Stimulated activated CD8-positive, alpha-beta memory T cell treated with anti-CD3 and anti-CD28 coated beads, Interleukin-4, amount 100 ng/mL, for 24 hours (primary cell): Measurements from ENCODE around the gene ADK.
"Not testable (repeated sequence)": the region's sequence is repeated elsewhere in the genome, so short reads cannot be mapped to it uniquely, and the experiment has no call there.

ENCODE experiments used
- DNase-seq: peaks from one replicate; pipeline ENCODE4 v3.0.0-alpha.2; 2020; ENCODE audit warnings: low read depth

Gene ADK

DNA sequence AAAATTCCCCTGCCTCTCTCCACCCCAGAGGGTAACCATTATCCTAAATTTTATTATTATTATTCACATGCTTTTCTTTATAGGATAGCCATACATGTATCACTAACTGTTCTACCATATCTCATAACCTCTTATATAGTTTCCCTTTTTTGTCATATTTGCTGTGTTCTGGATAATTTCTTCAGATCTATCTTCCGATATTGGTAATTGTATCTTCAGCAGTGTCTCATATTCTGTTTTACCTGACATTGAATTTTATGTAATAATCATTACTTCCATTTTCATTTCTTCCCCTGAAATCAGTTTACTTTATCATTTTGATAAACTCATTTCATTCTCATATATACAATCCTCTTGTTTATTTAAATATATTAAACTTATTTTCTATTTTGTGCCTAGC is 273.5 kb downstream of the ADK start:
- no peak for DNase-seq

DNA sequence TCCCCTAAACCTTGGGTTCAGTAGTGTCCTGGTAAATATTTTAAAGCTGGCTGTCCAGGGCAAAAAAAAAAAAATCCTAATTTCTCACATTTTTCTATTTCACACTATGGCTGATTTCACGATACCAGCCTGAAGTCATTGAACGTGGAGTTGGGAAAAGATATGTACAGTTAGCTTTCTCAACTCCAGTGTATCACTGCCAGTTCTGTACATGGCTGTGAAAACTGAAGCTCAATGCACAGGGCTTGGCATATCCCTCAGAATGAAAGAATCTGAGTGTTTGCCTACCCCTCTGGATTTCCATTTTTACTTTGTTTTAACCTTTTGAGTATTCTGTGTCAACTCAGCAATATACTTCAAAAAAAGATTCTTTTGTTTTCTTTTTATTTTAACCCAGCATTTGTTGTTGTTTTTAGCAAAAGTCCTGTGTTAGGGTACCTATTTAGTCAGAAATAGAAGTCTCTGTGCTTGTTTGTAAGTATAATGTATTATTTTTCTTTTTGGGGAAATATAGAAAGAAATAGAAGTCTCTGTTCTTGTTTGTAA is 274.5 kb downstream of the ADK start:
- no peak for DNase-seq

DNA sequence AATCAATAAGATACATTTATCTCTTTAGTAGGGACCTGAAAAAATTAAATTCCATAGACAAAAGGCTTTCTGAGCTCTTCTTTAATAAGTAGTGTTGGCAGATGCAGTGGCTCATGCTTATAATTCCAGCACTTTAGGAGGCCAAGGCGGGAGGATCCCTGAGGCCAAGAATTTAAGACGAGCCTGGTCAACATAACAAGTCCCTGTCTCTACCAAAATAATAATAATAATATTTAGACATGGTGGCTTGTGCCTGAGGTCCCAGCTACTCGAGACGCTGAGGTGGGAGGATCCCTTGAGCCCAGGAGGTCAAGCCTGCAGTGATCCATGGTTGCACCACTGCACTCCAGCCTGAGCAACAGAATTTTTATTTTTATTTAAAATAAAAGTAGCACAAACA is 280.8 kb downstream of the ADK start:
- no peak for DNase-seq

DNA sequence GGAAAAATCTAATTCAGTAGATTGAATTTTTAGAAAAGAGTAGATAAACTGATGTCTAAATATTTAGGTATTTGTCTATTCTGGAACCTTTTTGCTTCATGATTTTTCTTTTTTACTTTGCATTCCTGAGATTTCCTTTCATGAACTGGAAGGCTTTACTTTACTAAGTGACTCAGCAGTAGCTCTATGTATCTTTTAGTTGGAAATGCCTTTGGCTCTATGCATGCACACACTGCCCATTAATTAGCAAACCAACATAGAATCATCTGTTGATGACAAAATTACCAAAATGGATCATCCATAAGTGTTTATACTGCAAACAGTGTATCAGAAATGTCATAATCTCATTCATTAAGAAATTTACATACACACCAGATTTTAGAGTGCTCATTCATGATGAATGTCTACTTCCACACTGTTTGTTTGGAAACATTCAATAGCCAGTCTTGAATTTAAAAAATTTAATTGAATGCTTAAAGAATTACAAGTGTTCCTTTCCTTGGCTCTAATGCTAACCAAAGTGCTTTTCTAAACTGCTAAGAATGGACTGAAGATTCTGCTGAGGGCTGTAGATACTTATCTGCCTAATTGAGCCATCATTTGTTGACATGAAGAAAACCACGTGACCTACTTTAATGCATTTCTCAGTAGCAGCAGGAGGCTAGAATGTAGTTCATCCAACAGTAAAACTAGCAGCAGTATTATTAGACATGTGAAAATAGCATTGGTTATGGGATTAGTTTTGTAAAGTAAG is 282.0 kb downstream of the ADK start:
- no peak for DNase-seq

DNA sequence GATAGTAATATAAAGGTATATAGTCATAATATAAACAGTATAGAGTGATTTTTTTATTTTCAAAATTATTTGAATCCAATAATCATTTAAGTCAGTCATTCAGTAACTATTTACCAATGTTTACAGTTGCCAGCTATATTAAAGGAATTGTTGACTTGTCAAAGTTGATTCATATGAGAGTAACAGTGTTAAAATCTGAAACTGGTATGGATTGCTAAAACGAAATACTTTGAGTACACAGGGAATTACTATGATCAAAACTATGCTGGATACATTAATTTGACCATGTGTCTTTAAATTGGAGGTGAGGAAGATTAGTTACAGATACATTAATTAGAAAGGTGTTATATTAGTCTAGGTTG is 282.6 kb downstream of the ADK start:
- no peak for DNase-seq

DNA sequence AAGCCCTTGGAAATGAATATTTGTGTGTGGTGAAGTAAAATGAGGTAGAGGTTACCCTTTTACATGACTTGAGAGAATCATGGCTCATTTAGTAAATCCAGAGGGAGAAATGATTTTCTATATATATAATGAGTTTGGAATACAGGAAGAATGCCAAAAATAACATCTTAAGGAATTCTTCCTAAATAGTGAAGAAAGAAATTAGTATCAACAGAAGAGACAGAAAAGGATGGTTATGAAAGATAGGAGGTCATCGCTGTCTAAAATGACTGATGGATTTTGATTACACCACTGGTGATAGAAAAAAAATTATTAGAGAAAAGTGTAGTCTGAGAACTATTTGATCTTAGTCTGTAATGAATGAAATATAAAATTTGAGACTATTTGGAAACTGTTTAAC is 283.0 kb downstream of the ADK start:
- no peak for DNase-seq

DNA sequence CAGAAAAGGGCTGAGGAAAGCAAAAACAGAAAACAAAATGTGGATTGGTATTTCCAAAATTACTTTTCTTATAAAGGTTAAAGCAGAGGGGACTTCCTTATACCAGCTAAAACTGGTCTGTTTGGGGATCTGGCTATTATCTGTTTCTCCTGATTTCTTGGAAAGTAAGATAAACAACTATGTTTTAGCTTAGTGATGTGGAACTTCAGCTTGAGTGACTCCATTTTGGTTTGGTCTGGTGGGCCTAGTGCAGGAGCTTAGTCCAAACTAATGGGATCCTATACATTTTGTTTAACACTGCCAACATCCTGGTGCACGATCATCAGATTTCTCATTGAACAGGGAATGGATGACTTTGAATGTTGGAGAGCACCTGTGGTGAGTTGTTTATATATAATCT is 283.5 kb downstream of the ADK start:
- DNase-seq = no peak

DNA sequence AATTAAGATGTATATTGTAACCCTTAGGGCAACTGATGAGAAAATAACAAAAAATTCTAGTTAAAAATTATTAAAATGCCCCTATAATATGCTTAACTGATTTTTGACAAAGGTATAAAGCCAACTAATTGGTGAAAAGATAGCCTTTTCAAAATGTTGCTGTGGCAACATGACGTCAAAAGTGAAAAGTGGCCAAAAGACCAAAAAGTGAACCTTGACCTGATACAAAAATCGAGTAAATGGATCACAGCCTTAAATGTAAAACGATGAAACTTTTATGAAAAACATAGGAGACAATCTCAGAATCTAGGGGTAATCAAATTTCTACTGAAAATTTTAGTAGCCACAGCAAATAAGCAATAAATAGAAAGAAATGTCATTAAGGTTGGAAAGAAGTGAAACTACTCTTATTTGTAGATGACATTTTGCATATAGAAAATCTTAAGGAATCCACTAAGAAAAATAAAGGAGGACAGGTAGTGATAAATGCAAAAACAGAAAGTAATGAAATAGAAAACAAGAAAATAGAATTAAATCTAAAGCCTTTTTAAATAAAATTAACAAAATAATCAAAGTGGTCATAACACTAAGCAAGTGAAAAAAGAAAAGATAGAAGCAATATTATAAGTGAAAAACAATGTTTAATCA is 285.6 kb downstream of the ADK start:
- DNase-seq = no peak

DNA sequence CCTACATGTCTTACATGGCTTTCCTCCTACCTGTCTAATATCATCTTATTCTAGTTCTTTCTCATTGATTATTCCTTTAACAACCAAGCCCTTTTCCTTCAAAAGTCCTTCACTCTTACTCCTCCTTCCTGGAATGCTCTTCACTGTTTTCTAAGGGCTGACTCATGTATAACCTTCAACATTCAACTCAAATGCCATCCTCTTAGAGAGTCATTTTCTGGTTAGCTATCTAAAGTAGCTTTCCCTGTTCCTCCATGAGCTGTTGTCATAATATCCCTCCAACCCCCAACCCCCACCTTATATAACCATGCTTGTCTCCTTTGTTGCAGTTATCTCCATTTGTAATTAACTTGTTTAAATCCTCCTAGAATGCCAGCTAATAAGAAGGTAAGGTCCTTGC is 286.8 kb downstream of the ADK start:
- DNase-seq = no peak

DNA sequence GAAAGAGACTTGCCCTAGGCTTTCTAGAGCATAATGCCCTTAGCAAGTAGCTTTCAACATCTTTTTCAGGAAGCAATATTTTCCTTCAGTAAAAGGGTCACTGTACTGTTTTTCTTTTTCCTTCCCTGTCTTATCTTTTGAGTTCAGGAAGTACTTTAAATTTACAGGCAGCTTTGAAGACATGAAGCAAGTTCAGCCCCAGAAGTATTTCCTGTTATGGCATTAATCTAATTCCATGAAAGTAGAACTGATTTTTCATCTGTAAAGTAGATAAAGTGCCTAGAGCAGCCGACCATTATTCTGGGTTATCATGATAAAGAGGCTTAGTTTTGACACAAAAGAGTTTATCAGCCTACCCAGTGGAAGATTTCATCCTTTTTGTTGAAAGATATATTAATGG is 288.2 kb downstream of the ADK start:
- no peak for DNase-seq

DNA sequence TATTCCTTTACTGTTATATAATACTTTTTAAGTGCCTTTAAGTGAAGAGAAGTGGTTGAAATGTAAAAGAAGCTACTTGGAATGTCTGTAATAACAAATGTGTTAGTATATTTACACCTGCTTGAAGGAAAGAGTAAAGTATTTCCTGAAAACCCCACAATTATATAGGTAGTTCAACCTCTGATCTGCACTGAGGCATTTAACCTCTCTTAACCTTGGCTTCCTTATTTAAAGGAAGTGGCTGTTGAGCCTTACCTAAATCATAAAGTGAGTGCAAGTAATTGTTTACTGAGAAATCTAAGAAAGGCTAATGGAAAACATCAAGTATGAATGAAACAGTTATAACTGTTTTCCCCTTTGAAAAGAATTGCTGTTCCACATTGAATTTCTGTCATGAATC is 294.5 kb downstream of the ADK start:
- no peak for DNase-seq

DNA sequence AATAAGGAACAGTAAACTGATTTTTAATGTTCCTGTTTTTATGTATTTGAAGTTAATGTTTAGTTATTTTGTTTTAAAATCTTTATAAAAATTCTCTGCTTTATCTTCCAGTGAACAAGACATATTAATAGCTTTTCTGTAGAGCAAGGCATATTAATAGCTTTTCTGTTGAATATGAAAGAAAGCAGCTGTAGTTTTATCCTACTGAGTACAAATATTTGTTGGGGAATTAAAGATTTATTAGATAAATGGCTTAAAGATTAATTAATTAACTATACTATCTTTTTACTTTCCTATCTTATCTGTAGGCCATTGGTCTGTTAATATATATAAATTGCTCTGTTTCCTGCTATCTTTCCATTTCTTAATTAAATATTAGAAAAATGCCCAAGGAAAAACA is 299.6 kb downstream of the ADK start:
- no peak for DNase-seq

DNA sequence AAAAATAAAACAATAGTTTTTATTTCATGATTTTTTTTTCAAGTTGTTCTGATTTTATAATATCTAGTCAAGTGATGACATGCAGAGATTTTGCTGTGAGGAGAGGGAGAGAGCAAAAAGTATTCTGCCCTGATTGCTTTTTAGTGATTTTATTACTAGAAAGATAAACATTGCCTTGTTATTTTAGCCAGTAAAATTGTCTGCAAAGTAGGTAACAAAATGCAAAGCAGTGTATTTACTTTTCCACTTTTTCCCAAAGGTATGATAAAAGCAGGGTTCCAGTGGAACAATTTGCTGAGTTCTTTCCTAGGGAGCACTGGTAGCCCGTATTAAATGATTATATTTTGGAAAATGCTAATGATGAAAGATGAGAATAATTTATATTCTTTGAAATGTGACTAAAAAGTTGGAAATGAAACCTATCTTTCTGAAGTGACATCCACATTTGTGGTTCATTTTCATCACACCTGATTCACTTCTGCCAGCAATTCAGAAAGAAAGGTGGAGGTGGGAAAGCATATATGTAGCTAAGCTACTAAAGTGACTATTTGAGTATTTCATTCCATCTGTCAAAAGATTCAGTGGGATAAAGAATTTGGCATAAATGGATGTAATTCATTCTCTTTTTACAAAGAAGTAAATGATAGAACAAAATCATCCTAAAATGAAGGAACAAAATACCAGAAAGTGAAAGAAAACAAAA is 300.3 kb downstream of the ADK start:
- no peak for DNase-seq

DNA sequence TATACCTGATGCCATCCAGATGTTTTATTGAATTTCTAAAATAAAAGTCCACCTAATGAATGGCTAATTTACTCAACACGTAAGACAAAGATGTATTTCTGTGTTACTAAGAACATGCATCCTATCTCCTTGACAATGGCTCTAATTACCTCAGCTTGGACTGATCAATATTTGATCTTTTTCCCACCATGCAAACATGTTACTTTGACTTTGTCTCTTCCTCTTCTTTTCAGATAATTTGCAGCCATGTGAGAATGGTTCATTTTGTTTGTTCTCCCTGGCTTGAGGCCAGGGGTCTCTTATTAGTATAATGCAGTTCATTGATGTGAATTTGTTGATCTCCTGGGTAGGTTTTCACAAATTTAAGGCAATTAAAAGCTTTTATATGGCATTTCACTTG is 302.1 kb downstream of the ADK start:
- DNase-seq = no peak

DNA sequence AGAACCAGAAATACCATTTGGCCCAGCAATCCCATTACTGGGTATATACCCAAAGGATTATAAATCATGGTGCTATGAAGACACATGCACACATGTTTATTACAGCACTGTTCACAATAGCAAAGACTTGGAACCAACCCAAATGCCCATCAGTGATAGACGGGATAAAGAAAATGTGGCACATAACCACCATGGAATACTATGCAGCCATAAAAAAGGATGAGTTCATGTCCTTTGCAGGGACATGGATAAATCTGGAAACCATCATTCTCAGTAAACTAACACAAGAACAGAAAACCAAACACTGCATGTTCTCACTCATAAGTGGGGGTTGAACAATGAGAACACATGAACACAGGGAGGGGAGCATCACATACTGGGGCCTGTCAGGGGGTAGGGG is 306.5 kb downstream of the ADK start:
- not testable (repeated sequence) for DNase-seq

DNA sequence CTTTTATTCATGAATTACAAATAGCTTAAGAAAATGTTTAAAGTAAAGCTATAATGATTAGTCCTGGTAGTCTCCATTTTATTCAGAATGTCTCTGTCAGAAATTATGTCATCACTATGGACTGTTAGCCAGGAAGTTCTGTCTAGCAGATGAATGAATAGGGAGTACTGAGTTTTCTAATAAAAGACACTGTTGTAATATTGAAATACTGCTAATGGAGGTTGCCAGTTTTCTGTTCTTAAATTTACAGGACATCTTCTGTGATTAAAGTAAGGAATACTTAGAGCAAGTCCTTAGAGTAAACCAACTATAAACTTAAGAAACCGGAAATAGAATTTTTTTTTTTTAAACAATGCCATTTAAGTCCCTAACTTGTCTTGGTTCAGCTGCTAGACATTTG is 309.8 kb downstream of the ADK start:
- DNase-seq = no peak

DNA sequence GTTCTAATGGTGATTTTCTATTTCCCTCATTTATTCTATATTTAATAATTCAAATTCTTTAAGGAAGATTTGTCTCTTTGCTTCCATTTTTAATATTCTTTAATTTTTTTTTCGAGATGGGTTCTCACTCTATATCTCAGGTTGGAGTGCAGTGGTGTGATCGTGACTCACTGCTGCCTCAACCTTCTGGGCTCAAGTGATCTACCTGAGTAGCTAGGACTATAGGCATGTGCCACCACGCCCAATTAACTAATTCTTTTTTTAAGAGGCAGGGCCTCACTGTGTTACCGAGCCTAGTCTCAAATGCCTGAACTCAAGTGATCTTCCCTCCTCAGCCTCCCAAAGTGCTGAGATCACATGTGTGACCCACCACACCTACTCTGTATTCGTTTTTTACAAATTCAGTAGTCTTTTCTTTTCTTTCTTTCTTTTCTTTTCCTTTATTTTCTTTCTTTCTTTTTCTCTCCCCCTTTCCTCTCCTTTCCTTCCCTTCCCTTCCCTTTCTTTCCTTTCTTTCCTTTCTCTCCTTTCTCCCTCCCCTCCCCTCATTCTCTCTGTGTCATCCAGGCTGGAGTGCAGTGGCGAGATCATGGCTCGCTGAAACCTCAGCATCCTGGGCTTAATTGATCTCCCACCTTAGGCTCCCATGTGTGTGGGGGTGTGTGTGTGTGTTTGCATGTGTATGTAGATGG is 323.1 kb downstream of the ADK start:
- DNase-seq = no peak

DNA sequence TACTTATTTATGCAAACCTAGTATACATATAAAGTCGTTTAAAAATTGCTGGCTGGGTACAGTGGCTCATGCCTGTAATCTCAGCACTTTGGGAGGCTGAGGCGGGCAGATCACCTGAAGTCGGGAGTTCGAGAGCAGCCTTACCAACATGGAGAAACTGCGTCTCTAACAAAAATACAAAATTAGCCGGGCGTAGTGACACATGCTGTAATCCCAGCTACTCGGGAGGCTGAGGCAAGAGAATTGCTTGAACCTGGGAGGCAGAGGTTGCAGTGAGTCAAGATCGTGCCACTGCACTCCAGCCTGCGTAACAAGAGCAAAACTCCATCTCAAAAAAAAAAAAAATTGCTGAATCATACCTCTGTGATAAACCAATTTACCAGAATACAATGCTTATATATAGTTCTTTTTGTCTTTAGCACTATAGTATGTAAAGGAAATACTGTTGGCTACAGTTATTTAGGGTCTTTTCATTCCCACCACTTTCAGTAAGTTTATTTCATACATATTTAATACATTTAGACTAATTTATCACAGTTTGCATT is 325.2 kb downstream of the ADK start:
- DNase-seq = not testable (repeated sequence)

DNA sequence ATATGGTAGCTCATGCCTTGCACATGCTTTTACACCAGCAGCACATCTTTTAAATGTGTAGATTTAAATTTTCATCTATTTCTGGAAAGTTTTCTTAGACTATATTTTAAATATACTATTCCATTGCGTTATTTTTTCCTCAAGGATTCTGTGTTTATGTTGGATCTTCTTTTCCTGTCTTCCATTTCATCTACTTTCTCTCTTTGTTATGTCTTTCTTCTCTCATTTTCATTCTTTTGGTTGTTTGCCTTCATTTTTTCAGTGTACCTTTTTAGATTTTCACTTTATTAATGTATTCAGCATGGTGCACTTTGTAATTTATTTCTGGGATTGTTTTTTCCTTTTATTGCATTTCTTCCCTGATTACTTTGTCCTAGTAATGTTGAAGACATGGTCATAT is 329.8 kb downstream of the ADK start:
- no peak for DNase-seq

DNA sequence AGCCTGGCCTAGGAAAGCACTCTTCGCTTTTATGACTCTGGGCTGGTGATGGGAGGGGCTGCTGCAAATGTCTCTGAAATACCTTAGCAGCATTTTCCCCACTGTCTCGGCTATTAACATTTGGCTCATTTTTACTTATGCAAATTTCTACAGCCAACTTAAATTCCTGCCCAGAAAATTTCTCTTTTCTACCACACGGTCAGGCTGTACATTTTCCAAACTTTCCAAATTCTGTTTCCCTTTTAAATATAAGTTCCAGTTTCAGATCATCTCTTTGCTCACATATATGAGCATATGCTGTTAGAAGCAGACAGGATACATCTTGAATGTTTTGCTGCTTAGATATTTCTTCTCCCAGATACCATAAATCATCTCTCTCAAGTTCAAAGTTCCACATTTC is 332.3 kb downstream of the ADK start:
- no peak for DNase-seq

DNA sequence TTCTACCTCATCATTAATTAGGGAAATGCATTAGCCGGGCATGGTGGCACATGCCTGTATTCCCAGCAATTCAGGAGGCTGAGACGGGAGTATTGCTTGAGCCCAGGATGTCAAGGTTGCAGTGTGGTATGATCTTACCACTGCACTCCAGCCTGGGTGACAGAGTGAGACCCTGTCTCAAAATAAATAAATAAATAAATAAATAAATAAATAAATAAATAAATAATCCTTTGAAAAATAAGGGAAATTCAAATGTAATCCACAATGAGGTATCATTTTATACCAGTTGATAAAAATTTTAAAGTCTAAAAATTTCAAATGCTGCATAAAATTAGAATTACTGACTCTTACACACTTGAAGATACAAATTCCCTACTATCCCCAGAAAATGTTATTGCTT is 334.3 kb downstream of the ADK start:
- no peak for DNase-seq

DNA sequence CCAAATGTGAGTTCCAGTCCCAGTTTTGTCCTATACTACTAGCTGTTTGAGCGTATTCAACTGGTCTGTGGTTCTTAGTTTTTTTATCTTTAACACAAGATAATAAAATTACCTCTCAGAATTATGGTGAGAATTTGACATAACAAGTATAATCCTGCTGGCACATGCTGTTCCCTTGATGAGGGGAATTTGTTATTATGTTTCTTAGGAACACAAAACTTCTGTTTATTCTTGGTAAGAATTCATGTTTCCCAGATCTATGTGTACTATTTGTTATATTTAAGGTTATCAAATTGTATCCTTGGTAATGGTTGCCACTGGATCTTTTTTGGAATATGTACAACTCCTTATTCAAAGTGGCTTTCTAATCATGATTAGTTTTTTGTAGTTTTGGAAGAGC is 335.6 kb downstream of the ADK start:
- DNase-seq = no peak
